PC-9 (cell line): Measurements from ENCODE around the gene BTLA.

Experiments
- EZH2 ChIP-seq: fragments of 200-600 bp; sonication (generic); IDR thresholded peaks from 2 replicates; pipeline ENCODE4 v1.8.0; 2017; ENCODE audit warnings: antibody characterized with exemption, low read depth
- TF ChIP-seq, protein P1 (sequence below): fragments of 200-600 bp; sonication (generic); conservative IDR thresholded peaks from 2 replicates; pipeline ENCODE4 v1.6.1; 2017; ENCODE audit warnings: mixed run types, antibody characterized with exemption, mild to moderate bottlenecking, moderate library complexity

DNA sequence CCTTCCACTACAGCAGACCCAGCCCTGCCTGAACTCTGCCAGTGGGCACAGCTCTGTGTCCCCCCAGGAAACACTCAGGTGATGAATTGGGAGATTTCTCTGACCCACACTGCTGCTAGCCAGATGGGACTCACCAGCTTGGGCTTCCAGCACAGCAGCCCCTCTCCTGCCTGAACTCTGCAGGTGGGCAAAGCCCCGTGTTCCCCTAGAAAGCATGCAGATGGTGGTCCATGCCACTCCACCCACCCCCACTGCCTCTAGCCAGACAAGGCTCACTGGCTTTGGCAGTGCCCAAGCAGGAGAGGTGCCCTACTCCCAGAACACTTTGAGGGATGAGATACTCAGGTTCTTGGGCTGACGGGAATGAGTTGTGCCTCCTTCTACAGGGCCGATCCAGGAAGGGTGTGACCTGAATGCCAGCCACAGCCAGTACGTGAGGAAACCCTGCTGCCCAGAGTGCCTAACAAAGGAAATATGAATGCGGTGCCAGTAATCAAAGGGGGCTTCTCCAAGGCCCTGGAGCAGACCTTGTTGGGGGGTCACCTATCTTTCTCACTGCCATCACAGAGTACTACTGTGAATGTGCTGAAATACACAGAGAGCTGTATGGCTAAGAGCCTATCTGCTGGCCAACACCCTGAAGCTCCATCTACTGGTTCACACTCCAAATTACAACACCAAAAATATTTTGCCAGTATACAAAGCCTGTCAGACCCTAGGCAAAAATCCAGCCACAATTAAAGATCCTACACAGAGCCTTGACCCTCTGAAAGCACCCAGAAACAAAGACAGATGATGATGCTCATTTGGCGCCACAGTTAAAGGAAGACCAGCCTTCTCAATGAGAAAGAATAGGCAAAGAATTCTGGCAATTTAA is 61.9 kb downstream of the BTLA start:
- TF ChIP-seq EZH2: no peak
- TF ChIP-seq, protein P1, sequence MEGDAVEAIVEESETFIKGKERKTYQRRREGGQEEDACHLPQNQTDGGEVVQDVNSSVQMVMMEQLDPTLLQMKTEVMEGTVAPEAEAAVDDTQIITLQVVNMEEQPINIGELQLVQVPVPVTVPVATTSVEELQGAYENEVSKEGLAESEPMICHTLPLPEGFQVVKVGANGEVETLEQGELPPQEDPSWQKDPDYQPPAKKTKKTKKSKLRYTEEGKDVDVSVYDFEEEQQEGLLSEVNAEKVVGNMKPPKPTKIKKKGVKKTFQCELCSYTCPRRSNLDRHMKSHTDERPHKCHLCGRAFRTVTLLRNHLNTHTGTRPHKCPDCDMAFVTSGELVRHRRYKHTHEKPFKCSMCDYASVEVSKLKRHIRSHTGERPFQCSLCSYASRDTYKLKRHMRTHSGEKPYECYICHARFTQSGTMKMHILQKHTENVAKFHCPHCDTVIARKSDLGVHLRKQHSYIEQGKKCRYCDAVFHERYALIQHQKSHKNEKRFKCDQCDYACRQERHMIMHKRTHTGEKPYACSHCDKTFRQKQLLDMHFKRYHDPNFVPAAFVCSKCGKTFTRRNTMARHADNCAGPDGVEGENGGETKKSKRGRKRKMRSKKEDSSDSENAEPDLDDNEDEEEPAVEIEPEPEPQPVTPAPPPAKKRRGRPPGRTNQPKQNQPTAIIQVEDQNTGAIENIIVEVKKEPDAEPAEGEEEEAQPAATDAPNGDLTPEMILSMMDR: peak; percentile 53; the same call in 1 of the 2 replicates
